Smooth muscle cell (in vitro differentiated cells): ENCODE results near the gene ASAP3. TPM values are rescaled to one million over a fixed set of nuclear protein-coding genes. Genes with fewer than 3 reads are reported as not detected.

Experiments used
- DNase-seq: peaks from one replicate; lab custom pipeline; 2025; ENCODE audit not compliant: unreplicated experiment; lab: John Stamatoyannopoulos, UW
- H2AFZ ChIP-seq: fragments of 200-600 bp; sonication (generic); 2 replicates; pipeline ENCODE4 v1.6.0; 2016; ENCODE audit warnings: antibody characterized with exemption, low read depth, mild to moderate bottlenecking
- H3F3A ChIP-seq: fragments of 200-600 bp; sonication (generic); 2 replicates; pipeline ENCODE4 v1.6.0; 2017; ENCODE audit warnings: antibody characterized with exemption, low read depth
- H3K27ac ChIP-seq: fragments of 200-600 bp; sonication (generic); 2 replicates; pipeline ENCODE4 v1.5.1; 2016; ENCODE audit warnings: low read depth, mild to moderate bottlenecking
- H3K27me3 ChIP-seq: fragments of 200-600 bp; sonication (generic); 2 replicates; pipeline ENCODE4 v1.6.1; 2016; ENCODE audit warnings: low read depth, mild to moderate bottlenecking
- H3K36me3 ChIP-seq: fragments of 200-600 bp; sonication (generic); 2 replicates; pipeline ENCODE4 v1.5.1; 2016; ENCODE audit warnings: low read depth
- H3K4me1 ChIP-seq: fragments of 200-600 bp; sonication (generic); 2 replicates; pipeline ENCODE4 v1.5.1; 2016; ENCODE audit warnings: low read depth
- H3K4me2 ChIP-seq: fragments of 200-600 bp; sonication (generic); 2 replicates; pipeline ENCODE4 v1.6.0; 2016; ENCODE audit warnings: mild to moderate bottlenecking
- H3K4me3 ChIP-seq: fragments of 200-600 bp; sonication (generic); 2 replicates; pipeline ENCODE4 v1.5.1; 2016; ENCODE audit warnings: mild to moderate bottlenecking
- H3K79me2 ChIP-seq: fragments of 200-600 bp; sonication (generic); 2 replicates; pipeline ENCODE4 v1.6.0; 2016; ENCODE audit warnings: low read depth, mild to moderate bottlenecking
- H3K9ac ChIP-seq: fragments of 200-600 bp; sonication (generic); 2 replicates; pipeline ENCODE4 v1.6.0; 2016; ENCODE audit warnings: low read depth
- H3K9me3 ChIP-seq: fragments of 200-600 bp; sonication (generic); replicated peaks from 2 replicates; pipeline ENCODE4 v1.5.1; 2016; ENCODE audit warnings: low read depth
- H4K20me1 ChIP-seq: fragments of 200-600 bp; sonication (generic); 2 replicates; pipeline ENCODE4 v1.6.0; 2016; ENCODE audit warnings: low read depth
- WGBS: methylation state at CpG from one replicate; pipeline ENCODE4 v1.1.7; 2016; ENCODE audit warnings: low lambda C conversion rate; 5-methylcytosine and 5-hydroxymethylcytosine counted together
- polyA plus RNA-seq: library from polyadenylated mRNA; unstranded; fragments of >200 nt; fragmentation: Nextera tagmentation; extraction: Ambion mirVana; gene quantifications from 2 replicates; pipeline ENCODE4 v1.2.1, GENCODE V29; 2016
- total RNA-seq: library from RNA; depleted of rRNA; stranded (reverse); fragments of >200 nt; gene quantifications from 2 replicates; pipeline ENCODE4 v1.2.3, GENCODE V29; 2014
- TF ChIP-seq, protein P1 (sequence below): fragments of 200-600 bp; sonication (generic); IDR thresholded peaks from 2 replicates; pipeline ENCODE4 v1.5.1; 2017; ENCODE audit warnings: borderline replicate concordance, mild to moderate bottlenecking, antibody characterized with exemption; ENCODE audit not compliant: insufficient read depth, poor library complexity, severe bottlenecking

The ASAP3 gene
- total and polyA plus RNA-seq, 2 experiments from 2014 or later = 16.3 to 28.9 TPM

DNA sequence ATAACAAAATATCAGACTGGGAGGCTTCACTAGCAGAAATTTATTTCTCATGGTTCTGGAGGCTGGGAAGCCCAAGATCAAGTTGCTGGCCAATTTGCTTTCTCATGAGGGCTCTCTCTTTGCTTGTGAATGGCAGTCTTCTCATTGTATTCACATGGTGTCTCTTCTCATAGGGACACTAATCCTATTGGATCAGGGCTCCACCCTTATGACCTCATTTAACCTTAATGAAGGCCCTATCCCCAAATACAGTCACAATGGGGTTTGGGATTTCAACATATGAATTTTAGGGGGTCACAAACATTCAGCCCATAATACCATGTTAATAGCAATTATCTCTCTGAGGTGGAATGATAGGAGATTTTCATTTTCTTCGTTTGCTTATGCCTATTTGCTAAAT is 84.8 kb downstream of the ASAP3 start:
- H2AFZ ChIP-seq = no peak overlapping the region
- no peak overlapping the region for H3K4me3 ChIP-seq
- H3F3A ChIP-seq = peaks cover 30% of the 10 kb centered on the region
- TF ChIP-seq, protein P1, sequence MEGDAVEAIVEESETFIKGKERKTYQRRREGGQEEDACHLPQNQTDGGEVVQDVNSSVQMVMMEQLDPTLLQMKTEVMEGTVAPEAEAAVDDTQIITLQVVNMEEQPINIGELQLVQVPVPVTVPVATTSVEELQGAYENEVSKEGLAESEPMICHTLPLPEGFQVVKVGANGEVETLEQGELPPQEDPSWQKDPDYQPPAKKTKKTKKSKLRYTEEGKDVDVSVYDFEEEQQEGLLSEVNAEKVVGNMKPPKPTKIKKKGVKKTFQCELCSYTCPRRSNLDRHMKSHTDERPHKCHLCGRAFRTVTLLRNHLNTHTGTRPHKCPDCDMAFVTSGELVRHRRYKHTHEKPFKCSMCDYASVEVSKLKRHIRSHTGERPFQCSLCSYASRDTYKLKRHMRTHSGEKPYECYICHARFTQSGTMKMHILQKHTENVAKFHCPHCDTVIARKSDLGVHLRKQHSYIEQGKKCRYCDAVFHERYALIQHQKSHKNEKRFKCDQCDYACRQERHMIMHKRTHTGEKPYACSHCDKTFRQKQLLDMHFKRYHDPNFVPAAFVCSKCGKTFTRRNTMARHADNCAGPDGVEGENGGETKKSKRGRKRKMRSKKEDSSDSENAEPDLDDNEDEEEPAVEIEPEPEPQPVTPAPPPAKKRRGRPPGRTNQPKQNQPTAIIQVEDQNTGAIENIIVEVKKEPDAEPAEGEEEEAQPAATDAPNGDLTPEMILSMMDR = no peak
- no peaks in the 10 kb centered on the region for H3K79me2 ChIP-seq
- no peaks in the 10 kb centered on the region for H3K36me3 ChIP-seq
- H4K20me1 ChIP-seq = no peaks in the 10 kb centered on the region
- peaks cover 12% of the 10 kb centered on the region for H3K4me1 ChIP-seq
- 92% methylated on average over 1 of the region's 1 CpG for WGBS
- DNase-seq = no peak
- no peak overlapping the region for H3K9ac ChIP-seq
- H3K27me3 ChIP-seq = no peaks in the 10 kb centered on the region
- no peaks in the 10 kb centered on the region for H3K9me3 ChIP-seq
- H3K4me2 ChIP-seq = no peak overlapping the region
- H3K27ac ChIP-seq = no peak overlapping the region

DNA sequence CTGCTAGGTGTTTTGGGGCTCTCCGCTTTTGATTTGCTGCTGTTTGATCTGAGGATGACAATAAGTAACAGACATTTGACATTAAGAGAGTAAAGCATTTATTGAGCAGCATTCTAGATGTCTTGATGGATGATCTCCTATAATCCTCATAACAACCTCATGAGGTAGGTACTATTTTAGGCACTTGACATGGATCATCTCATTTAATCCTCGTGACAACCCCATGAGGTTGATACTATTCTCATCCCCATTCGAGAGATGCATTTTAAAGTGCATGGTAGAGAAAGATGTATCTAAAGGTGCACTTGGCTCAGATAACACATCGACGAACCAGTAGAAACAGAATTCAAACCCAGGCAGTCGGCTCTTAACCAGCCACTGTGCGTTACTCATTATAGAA is 86.1 kb downstream of the ASAP3 start:
- Histone ChIP-seq H3K4me3 (no peak overlapping the region), H4K20me1 (no peaks in the 10 kb centered on the region), H3K4me1 (peaks cover 5% of the 10 kb centered on the region), H3K27ac (no peak overlapping the region), H3K4me2 (no peak overlapping the region), H3K27me3 (no peaks in the 10 kb centered on the region), H3K36me3 (no peaks in the 10 kb centered on the region), H2AFZ (no peak overlapping the region), H3K9ac (no peak overlapping the region), H3K79me2 (no peaks in the 10 kb centered on the region), H3F3A (peaks cover 20% of the 10 kb centered on the region), H3K9me3 (no peaks in the 10 kb centered on the region)
- WGBS = 91% methylated on average over 7 of the region's 7 CpGs
- TF ChIP-seq, protein P1 = no peak
- DNase-seq = no peak

DNA sequence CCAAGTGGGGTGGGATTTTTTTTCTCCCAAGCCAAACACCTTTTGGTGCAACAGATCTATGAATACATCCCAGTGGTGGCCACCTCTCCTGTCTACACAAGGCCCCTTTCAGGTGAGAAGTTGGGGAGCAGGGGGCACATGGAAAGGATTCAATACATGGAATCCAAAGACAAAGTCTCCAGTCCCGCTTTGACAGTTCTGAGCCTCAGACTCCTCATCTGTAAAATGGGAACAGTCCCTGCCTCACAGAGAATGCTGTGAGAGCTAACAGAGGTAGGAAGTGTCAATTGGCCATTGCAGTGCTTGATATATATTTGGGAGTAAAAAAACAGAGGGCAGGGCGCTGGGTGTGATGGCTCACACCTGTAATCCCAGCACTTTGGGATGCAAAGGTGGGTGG is 87.6 kb downstream of the ASAP3 start:
- Histone ChIP-seq H3F3A (peaks cover 9% of the 10 kb centered on the region), H4K20me1 (no peaks in the 10 kb centered on the region), H3K4me3 (no peak overlapping the region), H3K9ac (no peak overlapping the region), H3K27me3 (no peaks in the 10 kb centered on the region), H3K79me2 (no peaks in the 10 kb centered on the region), H3K4me2 (no peak overlapping the region), H2AFZ (no peak overlapping the region), H3K4me1 (peaks cover 5% of the 10 kb centered on the region), H3K36me3 (no peaks in the 10 kb centered on the region), H3K9me3 (no peaks in the 10 kb centered on the region), H3K27ac (no peak overlapping the region)
- TF ChIP-seq, protein P1 = no peak
- no peak for DNase-seq
- WGBS = 94% methylated on average over 2 of the region's 2 CpGs

DNA sequence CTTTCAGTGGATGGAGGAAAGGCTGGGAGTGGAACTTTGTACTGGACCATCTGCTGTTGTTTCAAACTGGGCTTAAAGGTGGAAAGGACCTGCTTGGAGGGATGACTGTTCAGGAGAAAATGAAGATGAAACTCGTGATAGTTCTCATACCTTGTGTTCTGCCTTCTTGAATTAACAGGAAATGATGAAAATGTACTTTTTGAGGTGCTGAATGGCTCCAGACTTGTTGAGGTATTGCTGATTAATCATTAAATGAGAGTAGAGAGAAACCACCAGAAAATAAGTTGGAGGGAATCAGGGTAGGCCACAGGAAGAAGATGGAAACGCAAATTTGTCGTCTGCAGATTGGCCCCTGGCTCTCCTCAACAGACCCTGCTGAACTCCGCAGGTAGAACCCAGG is 88.1 kb downstream of the ASAP3 start:
- no peaks in the 10 kb centered on the region for H3K9me3 ChIP-seq
- no peak overlapping the region for H3K9ac ChIP-seq
- no peak overlapping the region for H3K4me3 ChIP-seq
- H3K4me1 ChIP-seq = peaks cover 5% of the 10 kb centered on the region
- no peaks in the 10 kb centered on the region for H4K20me1 ChIP-seq
- no peak overlapping the region for H2AFZ ChIP-seq
- no peaks in the 10 kb centered on the region for H3K36me3 ChIP-seq
- no peaks in the 10 kb centered on the region for H3K27me3 ChIP-seq
- H3K4me2 ChIP-seq = no peak overlapping the region
- H3K79me2 ChIP-seq = no peaks in the 10 kb centered on the region
- DNase-seq = no peak
- WGBS = 88% methylated on average over 4 of the region's 4 CpGs
- H3K27ac ChIP-seq = no peak overlapping the region
- TF ChIP-seq, protein P1 = no peak
- H3F3A ChIP-seq = peaks cover 9% of the 10 kb centered on the region
